Muscle of arm (tissue), 12 donors: ENCODE measurements around the gene CCDC34. TPM values are rescaled to one million over a fixed set of nuclear protein-coding genes. Genes with fewer than 3 reads are reported as not detected.

Source experiments
- DNase-seq: peaks from one replicate; pipeline ENCODE4 v3.0.0-alpha.2; 2013
- polyA plus RNA-seq, 12 donors: library from polyadenylated mRNA; unstranded; fragments of 120-200 nt; gene quantifications; one replicate each; pipeline ENCODE4 v1.2.1, GENCODE V29; 2013; ENCODE audit not compliant: insufficient read length in 12 of 12

CCDC34 gene
- polyA plus RNA-seq, 12 donors, result 9.8 to 43.1 (median 18.3) TPM; not detected in 1

DNA sequence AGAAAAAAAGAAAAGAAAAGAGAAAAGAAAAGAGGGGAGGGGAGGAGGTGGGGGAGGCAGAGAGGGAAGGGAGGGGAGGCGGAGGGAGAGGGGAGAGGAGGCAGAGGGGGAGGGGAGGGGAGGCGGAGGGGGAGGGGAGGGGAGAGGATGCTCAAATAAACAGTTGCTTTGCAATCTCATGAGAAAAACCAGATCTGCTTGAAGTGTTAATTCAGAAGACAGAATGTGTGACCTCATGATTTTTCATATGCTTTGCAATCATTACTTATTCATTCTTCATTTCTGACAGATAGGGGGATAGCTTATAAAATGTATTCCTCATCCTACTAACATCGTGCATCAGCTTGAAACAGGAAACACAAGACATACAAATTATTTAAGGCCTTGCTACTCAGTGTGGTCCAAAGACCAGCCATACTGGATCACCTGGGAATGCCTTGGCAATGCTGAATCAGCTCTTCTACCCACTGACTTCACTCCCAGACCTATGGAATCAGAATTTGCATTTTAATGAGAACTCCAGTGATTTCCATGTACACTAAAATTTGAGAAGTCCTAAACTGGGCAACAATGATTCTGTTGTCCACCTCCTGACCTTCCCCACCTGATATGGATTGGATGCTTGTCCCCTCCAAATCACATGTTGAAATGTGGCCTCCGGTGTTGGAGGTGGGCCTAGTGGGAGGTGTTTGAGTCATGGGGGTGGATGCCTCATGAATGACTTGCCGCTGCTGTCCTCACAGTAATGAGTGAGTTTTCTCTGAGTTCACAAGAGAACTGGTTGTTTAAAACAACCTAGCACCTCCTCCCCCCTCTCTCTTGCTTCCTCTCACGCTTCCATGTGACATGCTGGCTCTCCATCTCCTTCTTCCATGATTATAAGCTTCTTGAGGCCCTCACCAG is 69.2 kb downstream of the CCDC34 start:
- DNase-seq, result no peak

DNA sequence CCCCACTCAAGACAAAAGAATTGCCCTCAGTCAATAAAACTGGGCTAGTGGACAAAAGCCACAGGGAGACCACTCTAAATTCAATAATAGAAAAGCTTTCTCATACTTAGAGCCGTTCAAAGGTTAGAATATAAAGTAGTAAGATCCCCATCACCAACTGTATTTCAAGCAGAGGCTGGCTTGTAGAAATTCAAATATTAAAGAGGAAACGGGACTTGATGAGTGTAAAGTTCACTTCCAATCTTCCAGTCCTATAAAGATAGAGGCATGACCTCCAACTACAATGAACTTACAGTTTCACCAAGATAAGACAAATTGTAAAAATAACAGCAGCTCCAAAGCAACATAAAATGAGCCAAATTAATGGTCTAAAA is 70.4 kb downstream of the CCDC34 start:
- no peak for DNase-seq

DNA sequence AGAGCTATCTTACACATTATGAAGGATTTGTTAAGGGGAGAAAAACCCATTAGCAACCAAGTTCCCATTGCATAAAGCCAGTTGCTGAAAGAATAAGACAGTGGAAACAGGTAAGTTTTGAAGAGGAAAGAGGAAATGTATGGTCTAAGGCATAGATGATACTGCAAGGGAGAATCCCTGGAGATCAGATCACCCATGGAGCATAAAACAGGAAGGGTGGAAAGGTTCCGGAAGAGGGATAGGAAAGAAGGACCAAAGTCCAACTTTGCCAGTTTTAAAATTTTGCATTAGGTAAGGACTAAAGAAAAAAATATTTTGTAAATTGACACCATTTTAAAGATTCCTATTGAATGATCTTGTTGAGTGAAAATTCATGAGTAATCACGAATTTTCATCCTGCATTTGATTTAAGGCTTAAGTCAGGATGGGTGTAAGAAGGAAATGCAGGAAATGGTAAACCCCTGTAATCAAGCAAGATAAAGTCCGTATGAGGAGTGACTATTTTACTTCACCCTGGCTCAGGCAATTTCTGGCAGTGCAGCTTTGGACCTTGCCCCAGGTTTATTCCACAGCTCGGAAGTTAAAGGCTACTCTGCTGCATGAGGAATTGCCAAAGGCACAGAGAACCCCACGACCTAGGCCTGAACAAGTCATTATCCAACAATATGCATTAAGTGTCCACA is 70.9 kb downstream of the CCDC34 start:
- no peak for DNase-seq

DNA sequence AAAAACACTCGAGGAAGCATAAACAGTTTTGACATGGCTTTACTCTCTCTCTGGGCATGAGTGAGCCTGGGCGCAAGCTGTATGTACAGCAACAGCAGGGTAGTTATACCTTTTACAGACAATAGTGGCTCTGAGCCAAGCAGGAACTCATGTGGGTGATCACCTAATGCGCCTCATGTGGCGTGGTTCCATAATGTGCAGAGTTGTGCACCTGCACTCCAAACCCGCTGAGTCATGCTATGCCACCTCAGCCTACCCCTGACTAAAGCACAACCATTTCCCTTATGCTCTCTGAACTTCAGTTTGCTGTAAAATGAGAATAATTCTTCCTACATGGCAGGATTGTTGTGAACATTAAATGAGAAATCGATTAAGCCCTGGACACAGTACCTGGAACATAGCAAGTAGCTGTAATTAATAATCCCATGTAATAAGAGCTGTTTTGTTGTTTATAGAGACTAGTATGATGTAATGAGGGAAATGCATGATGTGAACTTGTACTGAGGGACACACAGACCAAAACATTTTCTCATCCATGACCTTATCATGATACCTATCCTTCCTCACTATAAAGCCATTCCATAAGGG is 71.6 kb downstream of the CCDC34 start:
- DNase-seq, result no peak

DNA sequence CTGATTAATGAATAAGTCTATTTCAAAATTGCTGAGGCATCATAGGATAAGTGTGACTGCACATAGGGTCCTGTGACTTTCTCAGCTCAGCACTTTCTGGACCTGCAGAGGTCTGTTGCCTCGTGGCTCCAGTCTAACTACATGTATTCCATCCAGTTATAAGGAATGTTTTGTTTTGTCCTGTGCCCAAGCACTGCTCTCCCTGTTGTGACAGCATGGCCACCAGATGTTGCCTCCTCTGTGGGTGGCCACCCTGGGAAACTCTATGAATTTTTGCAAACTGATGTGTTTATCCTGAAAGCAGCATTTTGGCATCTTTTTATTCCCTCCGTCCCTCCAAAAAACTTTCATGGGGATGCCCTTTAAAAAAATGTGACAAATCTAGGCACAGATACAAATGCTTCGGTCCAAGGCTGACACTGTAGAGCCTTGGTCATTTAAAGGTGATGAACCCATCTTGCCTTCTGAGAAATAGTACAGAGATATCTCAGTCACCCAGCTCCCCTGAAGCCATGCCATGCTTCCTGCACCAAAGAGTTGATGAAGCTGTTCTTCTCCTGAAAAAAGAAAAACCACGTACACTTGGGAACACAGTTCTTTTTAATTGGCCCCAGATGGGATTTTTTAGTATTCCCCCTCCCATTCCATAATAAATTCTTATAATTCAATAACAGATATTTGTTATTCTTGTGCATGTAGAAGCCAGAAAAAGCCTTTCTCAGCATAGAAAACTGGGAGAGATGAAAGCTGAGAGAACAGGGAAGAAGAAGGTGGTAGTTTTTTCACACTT is 72.6 kb downstream of the CCDC34 start:
- no peak for DNase-seq

Other genes starting within 250 kb of the CCDC34 start
- 10 to 100 TPM in 11 of 12 donors, not detected in 1; 23.3 to 63.0 (median 34.0) TPM for gene LGR4, start 109.6 kb upstream of the CCDC34 start, polyA plus RNA-seq
- 10 to 100 TPM in 11 of 12 donors, not detected in 1; 10.4 to 17.9 (median 14.8) TPM for gene LIN7C, start 143.6 kb upstream of the CCDC34 start, polyA plus RNA-seq